Aorta (tissue), 5 donors: ENCODE measurements around the gene BPTF. TPM values are rescaled to one million over a fixed set of nuclear protein-coding genes. Genes with fewer than 3 reads are reported as not detected.

ENCODE experiments used
- ATAC-seq: fragments of 200-7000 bp; cut with Tn5 transposase; one replicate; pipeline ENCODE4 v1.9.1; 2022; ENCODE audit warnings: moderate library complexity; ENCODE audit not compliant: low FRiP score
- DNase-seq, 2 donors: peaks; one replicate each; pipeline ENCODE4 v3.0.0-alpha.2; 2020
- H3K27ac ChIP-seq, 2 donors: one replicate each; pipeline ENCODE4 v1.5.1; 2013; ENCODE audit warnings: low read length in 2 of 2, mild to moderate bottlenecking in 2 of 2, moderate library complexity in 2 of 2, control low read depth in 1 of 2, inconsistent platforms in 1 of 2, low read depth in 1 of 2
- H3K27me3 ChIP-seq, 2 donors: one replicate each; pipeline ENCODE4 v1.6.1; 2013; ENCODE audit warnings: control low read depth in 1 of 2, low read length in 1 of 2, mild to moderate bottlenecking in 1 of 2, moderate library complexity in 1 of 2; ENCODE audit not compliant: insufficient read depth in 2 of 2, control insufficient read depth in 1 of 2
- H3K36me3 ChIP-seq, 2 donors: one replicate each; pipeline ENCODE4 v1.6.1; 2013; ENCODE audit warnings: control low read depth in 1 of 2, low read length in 1 of 2, mild to moderate bottlenecking in 1 of 2; ENCODE audit not compliant: insufficient read depth in 2 of 2, control insufficient read depth in 1 of 2
- H3K4me1 ChIP-seq, 2 donors: one replicate each; pipeline ENCODE4 v1.6.1; 2013; ENCODE audit warnings: low read length in 2 of 2, control low read depth in 1 of 2, mild to moderate bottlenecking in 1 of 2, moderate library complexity in 1 of 2; ENCODE audit not compliant: insufficient read depth in 2 of 2, control insufficient read depth in 1 of 2
- H3K4me3 ChIP-seq, 2 donors: one replicate each; pipeline ENCODE4 v1.5.1; 2013; ENCODE audit warnings: low read length in 2 of 2, control low read depth in 1 of 2, mild to moderate bottlenecking in 1 of 2
- H3K9me3 ChIP-seq: one replicate; pipeline ENCODE4 v1.6.1; 2013; ENCODE audit warnings: mild to moderate bottlenecking, low read length; ENCODE audit not compliant: control insufficient read depth
- WGBS, 2 donors: extraction: QIAGEN DNeasy Blood & Tissue Kit; methylation state at CpG; one replicate each; pipeline ENCODE4 v1.1.7; 2013; 5-methylcytosine and 5-hydroxymethylcytosine counted together
- intact Hi-C, 2 donors: fragments of 100-400 bp; cut with DNase I; formaldehyde crosslinking; loops; one replicate each; pipeline versions ENCODE4 v1.14.2 to v1.15.0; 2022
- polyA plus RNA-seq, 2 donors: library from polyadenylated mRNA; stranded (reverse); fragments of 200-250 nt; gene quantifications; one replicate each; pipeline ENCODE4 v1.2.3, GENCODE V29; 2013
- total RNA-seq, 2 donors: library from RNA; stranded (reverse); fragmentation: NEBNext Ultra II Directional; extraction: Animal tissue kit (Norgen Biotek cat#: 25700); gene quantifications; one replicate each; pipeline ENCODE4 v1.2.1, GENCODE V29; 2021
- donor health status: healthy with polysubstance abuse.
- donor health status: Bipolar disorder and iron deficiency.
- donor health status: DM: no; HTN: no; CAD: no.
- donor health status: DM: no; HTN: no; CAD: no.
- donor health status: DM: yes; HTN: yes; CAD: no.

BPTF gene
- total and polyA plus RNA-seq, 4 donors, result 17.8 to 121 (median 54.2) TPM

- no peak overlapping the region for H3K27ac ChIP-seq
- ATAC-seq (no peak), DNase-seq (no peak)
- H3K9me3 ChIP-seq, result no peaks in the 10 kb centered on the region
- no peaks in the 10 kb centered on the region for H3K36me3 ChIP-seq
- no peak overlapping the region for H3K4me3 ChIP-seq
- 54 to 63% methylated on average over 8 of the region's 8 CpGs for WGBS, 2 donors
- no peaks in the 10 kb centered on the region for H3K4me1 ChIP-seq
- intact Hi-C loops, result loop anchor here in 1 of 2 donors (10.0 kb wide), 1 partner anchor 65 kb away; no protein-coding TSS in a partner anchor
- H3K27me3 ChIP-seq, result no peaks in the 10 kb centered on the region
Measured at GRCh38 chr17:68029512-68030215, 204.4 kb downstream of the BPTF start.

Other genes with a start within 250 kb of the BPTF start
- 10 to 100 TPM; 27.5 to 32.0 TPM for gene NOL11, start 107.6 kb upstream of the BPTF start, total RNA-seq
- gene NOL11, start 107.6 kb upstream of the BPTF start, polyA plus RNA-seq, result 10 to 100 TPM in 1 of 2 donors, 1 to 10 TPM in 1; 6.1 to 17.2 TPM
- gene C17orf58, start 171.0 kb downstream of the BPTF start, total RNA-seq, result 10 to 100 TPM in 1 of 2 donors, 1 to 10 TPM in 1; 5.2 to 15.8 TPM
- 10 to 100 TPM in 1 of 2 donors, 1 to 10 TPM in 1; 9.1 to 20.5 TPM for gene C17orf58, start 171.0 kb downstream of the BPTF start, polyA plus RNA-seq
- gene KPNA2, start 210.2 kb downstream of the BPTF start, total RNA-seq, result 10 to 100 TPM; 19.6 to 20.9 TPM
- 10 to 100 TPM in 1 of 2 donors, 1 to 10 TPM in 1; 5.8 to 11.1 TPM for gene KPNA2, start 210.2 kb downstream of the BPTF start, polyA plus RNA-seq